ENCODE measurements around the gene PTPRA. TPM values are rescaled to one million over a fixed set of nuclear protein-coding genes. Genes with fewer than 3 reads are reported as not detected.

The PTPRA gene
- total and polyA plus RNA-seq, 2 of the 4 experiments (the other 2 are of a cell fraction): 35.0 to 50.0 TPM

GRCh38 chr20:2838170-2838797, 35.0 kb upstream of the PTPRA start:
- Histone ChIP-seq H3K9ac (ENCODE audit: low read depth, low read length) (no peak overlapping the region), H2AFZ (replicated peaks; ENCODE audit: low read length, poor library complexity) (no peak overlapping the region), H4K91ac (ENCODE audit: insufficient read depth, low read depth, low read length) (no peak overlapping the region), H4K20me1 (ENCODE audit: insufficient read depth, low read length) (no peaks in the 10 kb centered on the region), H3K14ac (replicated peaks; ENCODE audit: low read depth, low read length) (no peak overlapping the region), H2BK120ac (ENCODE audit: low read depth, low read length) (no peak overlapping the region), H3K4ac (ENCODE audit: low read depth, low read length) (no peak overlapping the region), H3K79me1 (ENCODE audit: low read depth in 1 of 2, low read length in 2 of 2) (peaks cover 20 to 41% of the 10 kb centered on the region in 2 experiments), H2BK20ac (ENCODE audit: low read depth, low read length) (no peak overlapping the region), H3K56ac (ENCODE audit: extremely low read depth, insufficient read depth, low read length) (no peak overlapping the region), H2BK15ac (ENCODE audit: low read depth, low read length) (no peak overlapping the region), H3K4me1 (ENCODE audit: control insufficient read depth, insufficient read depth, low read length) (peaks cover 8% of the 10 kb centered on the region), H3K9me1 (ENCODE audit: insufficient read depth, low read length) (peaks cover 25% of the 10 kb centered on the region), H2BK5ac (ENCODE audit: low read depth, low read length, poor library complexity, severe bottlenecking) (no peak overlapping the region), H4K5ac (ENCODE audit: low read depth, low read length) (no peak overlapping the region), H2AK9ac (replicated peaks; ENCODE audit: low read depth, low read length, poor library complexity) (no peak overlapping the region), H2AK5ac (ENCODE audit: low read depth, low read length) (no peak overlapping the region), H3K36me3 (ENCODE audit: control insufficient read depth, insufficient read depth, low read length) (peaks cover 26% of the 10 kb centered on the region), H3K9me3 (ENCODE audit: control insufficient read depth, insufficient read depth, low read length) (no peaks in the 10 kb centered on the region), H3K4me3 (ENCODE audit: insufficient read depth, low read depth, low read length) (no peak overlapping the region), H3K18ac (ENCODE audit: low read depth, low read length) (no peak overlapping the region), H3K27ac (ENCODE audit: insufficient read depth, low read length) (no peak overlapping the region), H4K8ac (ENCODE audit: low read depth in 2 of 2, low read length in 2 of 2) (no peak overlapping the region), H3K23ac (ENCODE audit: low read depth, low read length) (no peak overlapping the region), H3K4me2 (ENCODE audit: low read depth, low read length) (no peak overlapping the region), H3K27me3 (ENCODE audit: control insufficient read depth, insufficient read depth, low read length) (no peaks in the 10 kb centered on the region)
- ChIA-PET CTCF (no interaction called here), POLR2A (ENCODE audit: unreplicated experiment) (no interaction called here)
- no peak for ATAC-seq (ENCODE audit: low read depth)
- BruUV-seq (replicated peaks): no TSS peak
- 98% methylated on average over 11 of the region's 19 CpGs; no CpG with 5 or more reads in 1 of the 2 experiments for WGBS, 2 experiments (ENCODE audit: extremely low coverage in 2 of 2, insufficient read length in 1 of 2)
- dilution Hi-C loops (cut with HindIII; ENCODE audit: low sequenced_read_pairs, unreplicated experiment): no loop called here
- intact Hi-C loops (cut with micrococcal nuclease): no loop called here
- in situ Hi-C loops (cut with MboI; ENCODE audit: low sequenced_read_pairs): loop anchor here (25.0 kb wide), 1 partner anchor 326 kb away; the partner anchor contains the start of gene ZNF343
- no peak for DNase-seq
- TF ChIP-seq MXI1 (IDR thresholded peaks at IDR 0.05; ENCODE audit: borderline replicate concordance, low read depth, low read length): no peak
- TF ChIP-seq CTCF (conservative IDR thresholded peaks at IDR 0.05; ENCODE audit: low read depth, low read length): no peak
- no peak for TF ChIP-seq USF2 (IDR thresholded peaks at IDR 0.05; ENCODE audit: low read depth, low read length)
- no peak for TF ChIP-seq FOS (IDR thresholded peaks at IDR 0.05; ENCODE audit: low read depth, low read length)
- TF ChIP-seq NFE2L2 (IDR thresholded peaks at IDR 0.05; ENCODE audit: low read depth, low read length): no peak
- no peak for TF ChIP-seq CEBPB (IDR thresholded peaks at IDR 0.05; ENCODE audit: low read depth, low read length)
- no peak for TF ChIP-seq BHLHE40 (IDR thresholded peaks at IDR 0.05; ENCODE audit: low read depth, low read length)
- TF ChIP-seq MAFK (IDR thresholded peaks at IDR 0.05; ENCODE audit: low read depth, low read length): no peak
- no peak for TF ChIP-seq SMC3 (IDR thresholded peaks at IDR 0.05; ENCODE audit: low read depth, low read length)
- TF ChIP-seq CHD1 (IDR thresholded peaks at IDR 0.05; ENCODE audit: low read depth, low read length): no peak
- no peak for TF ChIP-seq RFX5 (IDR thresholded peaks at IDR 0.05; ENCODE audit: low read depth, low read length)
- no peak for TF ChIP-seq RAD21 (IDR thresholded peaks at IDR 0.05; ENCODE audit: low read length)
- TF ChIP-seq ELK1 (IDR thresholded peaks at IDR 0.05; ENCODE audit: borderline replicate concordance, low read depth, low read length): no peak
- TF ChIP-seq RCOR1 (IDR thresholded peaks at IDR 0.05; ENCODE audit: insufficient replicate concordance, low read length): no peak
- TF ChIP-seq MAZ (IDR thresholded peaks at IDR 0.05; ENCODE audit: borderline replicate concordance, low read depth, low read length): no peak
- no peak for TF ChIP-seq POLR2A (IDR thresholded peaks at IDR 0.05; ENCODE audit: low read depth, low read length)

All from IMR-90 (cell line).